Uterus (tissue), 4 donors: ENCODE results near the gene ZNF579. TPM values are rescaled to one million over a fixed set of nuclear protein-coding genes. Genes with fewer than 3 reads are reported as not detected.

Source experiments
- DNase-seq, 2 donors: peaks; one replicate each; pipeline ENCODE4 v3.0.0-alpha.2; 2019 to 2020
- H3K27ac ChIP-seq, 2 donors: fragments of 200-600 bp; sonication (generic); 1 replicate in 1 of 2; 2 replicates in 1 of 2; pipeline ENCODE4 v1.5.1; 2016 to 2018
- H3K27me3 ChIP-seq, 2 donors: fragments of 200-600 bp; sonication (generic); one replicate each; pipeline ENCODE4 v1.5.1; 2018 to 2019; ENCODE audit warnings: control low read depth in 1 of 2
- H3K36me3 ChIP-seq, 2 donors: fragments of 200-600 bp; sonication (generic); one replicate each; pipeline ENCODE4 v1.5.1; 2019; ENCODE audit warnings: control low read depth in 1 of 2
- H3K4me1 ChIP-seq, 2 donors: fragments of 200-600 bp; sonication (generic); one replicate each; pipeline ENCODE4 v1.5.1; 2018 to 2019; ENCODE audit warnings: control low read depth in 1 of 2
- H3K4me3 ChIP-seq, 2 donors: fragments of 200-600 bp; sonication (generic); 1 replicate in 1 of 2; 2 replicates in 1 of 2; pipeline ENCODE4 v1.5.1; 2018 to 2019; ENCODE audit warnings: mild to moderate bottlenecking in 1 of 2
- H3K9me3 ChIP-seq, 2 donors: fragments of 200-600 bp; sonication (generic); one replicate each; pipeline ENCODE4 v1.5.1; 2019; ENCODE audit warnings: control low read depth in 1 of 2
- CTCF ChIP-seq, 4 experiments: fragments of 200-600 bp in 2 of 4; fragments of 450-650 bp in 2 of 4; sonication (generic) in 2 of 4; IDR thresholded peaks; one replicate each; pipeline ENCODE4 v1.5.1; 2016 to 2019; ENCODE audit warnings: antibody characterized with exemption in 4 of 4, mild to moderate bottlenecking in 2 of 4, moderate library complexity in 1 of 4
- POLR2A ChIP-seq, 2 donors: fragments of 450-650 bp; IDR thresholded peaks; one replicate each; pipeline ENCODE4 v1.6.1; 2016; ENCODE audit warnings: antibody characterized with exemption in 2 of 2, mild to moderate bottlenecking in 1 of 2, moderate library complexity in 1 of 2
- intact Hi-C: fragments of 100-400 bp; cut with DNase I; formaldehyde crosslinking; loops from one replicate; pipeline ENCODE4 v1.15.1; 2023; ENCODE audit warnings: low total_unique reads
- total RNA-seq, 4 donors: library from RNA; depleted of rRNA in 3 of 4; stranded (reverse); fragments of >200 nt in 3 of 4; gene quantifications; one replicate each; pipeline versions ENCODE4 v1.1.0 to v1.2.4, GENCODE V29; 2014 to 2023
- donor health status: DM: yes; HTN: yes; CAD: no.

ZNF579 gene
- total RNA-seq, 4 donors from 2014 or later, result 4.4 to 21.9 TPM; not detected in 2

- Histone ChIP-seq H3K4me3 (no peak overlapping the region), H3K9me3 (no peaks in the 10 kb centered on the region), H3K4me1 (peaks cover 0 to 12% of the 10 kb centered on the region in 2 donors), H3K36me3 (no peaks in the 10 kb centered on the region), H3K27ac (no peak overlapping the region), H3K27me3 (no peaks in the 10 kb centered on the region)
- intact Hi-C loops, result loop anchor here (10.0 kb wide), 1 partner anchor 88 kb away; no protein-coding TSS in a partner anchor
- peak in 1 of 2 donors; percentile 31 for DNase-seq
- TF ChIP-seq CTCF (IDR thresholded peaks at IDR 0.05) (no peak), POLR2A (IDR thresholded peaks at IDR 0.05) (no peak)
Observed at GRCh38 chr19:55602104-55603001, 21.7 kb upstream of the ZNF579 start.

GRCh38 chr19:55601084-55601483, 20.4 kb upstream of the ZNF579 start:
- Histone ChIP-seq H3K4me1 (peaks cover 0 to 12% of the 10 kb centered on the region in 2 donors), H3K9me3 (no peaks in the 10 kb centered on the region), H3K36me3 (no peaks in the 10 kb centered on the region), H3K27ac (peak overlapping the region; percentile 94 to 99), H3K4me3 (peak overlapping the region; percentile 82 to 87), H3K27me3 (no peaks in the 10 kb centered on the region)
- intact Hi-C loops, result loop anchor here (10.0 kb wide), 1 partner anchor 86 kb away; no protein-coding TSS in a partner anchor
- no peak for DNase-seq
- no peak for TF ChIP-seq POLR2A (IDR thresholded peaks at IDR 0.05)
- no peak for TF ChIP-seq CTCF (IDR thresholded peaks at IDR 0.05)

- peaks cover 0 to 12% of the 10 kb centered on the region in 2 donors for H3K4me1 ChIP-seq
- intact Hi-C loops, result loop anchor here (10.0 kb wide), 1 partner anchor 86 kb away; no protein-coding TSS in a partner anchor
- DNase-seq, result no peak
- no peaks in the 10 kb centered on the region for H3K36me3 ChIP-seq
- peak overlapping the region; percentile 94 to 99 for H3K27ac ChIP-seq
- H3K4me3 ChIP-seq, result peak overlapping the region; percentile 82 to 87
- H3K9me3 ChIP-seq, result no peaks in the 10 kb centered on the region
- H3K27me3 ChIP-seq, result no peaks in the 10 kb centered on the region
- TF ChIP-seq CTCF (IDR thresholded peaks at IDR 0.05) (no peak), POLR2A (IDR thresholded peaks at IDR 0.05) (no peak)
Observed at GRCh38 chr19:55600662-55601028, 20.0 kb upstream of the ZNF579 start.

GRCh38 chr19:55599842-55600661, 19.4 kb upstream of the ZNF579 start, which contains the start of gene ZNF524:
Gene ZNF524 (plus strand): TSS chr19:55600288. CDS start chr19:55602113, 1,825 bp downstream.
- Histone ChIP-seq H3K9me3 (no peaks in the 10 kb centered on the region), H3K27me3 (no peaks in the 10 kb centered on the region), H3K27ac (peak within 1 kb of the TSS; percentile 94 to 99), H3K4me3 (peak within 1 kb of the TSS; percentile 82 to 87), H3K4me1 (peaks cover 0 to 12% of the 10 kb centered on the region in 2 donors), H3K36me3 (no peaks in the 10 kb centered on the region)
- intact Hi-C loops, result loop anchor here (10.0 kb wide), 1 partner anchor 85 kb away; no protein-coding TSS in a partner anchor
- DNase-seq, result peak; percentile 85 to 89
- peak in 2 of 4 experiments; percentile 23 to 33 for TF ChIP-seq CTCF (IDR thresholded peaks at IDR 0.05)
- TF ChIP-seq POLR2A (IDR thresholded peaks at IDR 0.05), result peak in 1 of 2 donors; percentile 38
